Measurements from ENCODE around the gene IFITM1.
"Not testable (repeated sequence)": the region's sequence is repeated elsewhere in the genome, so short reads cannot be mapped to it uniquely, and the experiment has no call there.

The IFITM1 gene

GRCh38 chr11:283405-284104 is 30.3 kb upstream of the IFITM1 start:
- no peak for DNase-seq

GRCh38 chr11:284105-285020 is 29.5 kb upstream of the IFITM1 start:
- no peak for DNase-seq

DNA sequence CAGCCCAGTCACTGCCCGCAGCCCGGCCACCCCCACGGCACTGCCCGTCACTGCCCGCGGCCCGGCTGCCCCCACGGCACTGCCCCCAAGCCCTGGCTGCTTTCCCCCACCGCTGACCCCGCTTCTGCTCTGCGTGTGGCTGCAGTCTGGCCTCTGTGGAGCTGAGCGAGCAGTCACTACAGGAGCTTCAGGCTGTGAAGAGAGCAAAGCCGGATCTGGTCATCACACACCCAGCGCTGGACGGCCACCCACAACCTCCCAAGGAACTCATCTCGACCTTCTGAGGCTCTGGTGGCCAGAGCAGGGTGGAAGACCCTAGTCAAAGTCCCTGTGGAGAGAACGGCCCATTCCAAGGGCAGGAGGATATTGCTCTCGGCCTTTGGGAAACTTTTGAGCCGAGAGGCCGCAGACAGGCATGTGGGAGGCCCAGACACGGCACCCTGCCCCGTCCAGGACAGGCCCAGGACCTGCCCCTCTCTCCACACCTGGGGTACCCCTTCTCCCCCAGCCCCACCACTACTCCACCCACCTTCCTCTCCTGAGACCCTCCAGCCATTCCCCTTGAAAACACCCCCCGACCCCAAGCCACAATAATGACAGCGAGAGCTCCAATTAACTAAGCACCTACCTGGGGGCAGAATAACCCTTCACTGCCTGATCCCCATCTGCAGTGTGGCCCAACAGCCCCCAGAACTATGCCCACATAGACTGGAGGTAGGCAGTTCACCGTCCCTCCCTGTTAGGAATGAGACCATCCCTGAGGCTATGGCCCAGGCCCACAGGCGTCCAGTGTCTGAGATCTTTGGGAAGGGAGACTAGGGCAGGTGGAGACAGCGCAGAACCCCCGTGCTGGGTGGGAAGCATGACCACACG is 28.6 kb upstream of the IFITM1 start:
- no peak for DNase-seq

GRCh38 chr11:285894-286220 is 28.0 kb upstream of the IFITM1 start:
- no peak for DNase-seq

- DNase-seq, result not testable (repeated sequence)
Measured at GRCh38 chr11:286977-287820, 26.6 kb upstream of the IFITM1 start.

DNA sequence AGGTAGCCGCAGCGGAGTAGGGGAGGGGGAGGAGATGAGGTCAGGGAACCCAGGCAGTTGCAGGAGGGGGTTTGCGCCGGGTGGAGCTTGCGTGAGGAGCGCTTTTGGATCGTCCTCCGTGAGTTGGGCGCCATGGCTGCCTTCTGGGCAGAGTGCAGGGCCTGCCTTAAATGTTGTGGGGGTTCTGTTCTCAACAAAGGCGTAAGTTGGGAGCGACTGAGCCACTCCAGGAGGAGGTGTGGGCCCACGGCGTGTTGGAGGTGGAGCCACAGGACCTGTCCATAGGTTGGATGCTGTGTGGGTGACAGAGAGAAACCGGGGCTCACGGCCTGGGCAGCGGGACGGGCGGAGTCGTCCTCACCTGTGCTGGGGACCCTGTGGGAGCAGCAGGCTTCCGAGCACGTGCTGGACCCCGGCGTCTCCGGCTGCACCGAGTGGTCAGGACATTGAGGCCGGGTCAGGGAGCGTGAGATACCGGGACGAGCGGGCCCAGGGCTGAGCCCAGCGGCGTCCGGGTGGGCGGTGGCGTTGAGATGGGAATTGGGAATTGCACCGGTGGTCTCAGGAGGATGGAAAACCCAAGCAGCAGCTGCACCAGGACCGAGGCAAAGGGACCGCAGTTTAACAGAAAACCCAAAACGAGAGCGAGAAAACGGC is 25.9 kb upstream of the IFITM1 start:
- DNase-seq, result no peak

DNA sequence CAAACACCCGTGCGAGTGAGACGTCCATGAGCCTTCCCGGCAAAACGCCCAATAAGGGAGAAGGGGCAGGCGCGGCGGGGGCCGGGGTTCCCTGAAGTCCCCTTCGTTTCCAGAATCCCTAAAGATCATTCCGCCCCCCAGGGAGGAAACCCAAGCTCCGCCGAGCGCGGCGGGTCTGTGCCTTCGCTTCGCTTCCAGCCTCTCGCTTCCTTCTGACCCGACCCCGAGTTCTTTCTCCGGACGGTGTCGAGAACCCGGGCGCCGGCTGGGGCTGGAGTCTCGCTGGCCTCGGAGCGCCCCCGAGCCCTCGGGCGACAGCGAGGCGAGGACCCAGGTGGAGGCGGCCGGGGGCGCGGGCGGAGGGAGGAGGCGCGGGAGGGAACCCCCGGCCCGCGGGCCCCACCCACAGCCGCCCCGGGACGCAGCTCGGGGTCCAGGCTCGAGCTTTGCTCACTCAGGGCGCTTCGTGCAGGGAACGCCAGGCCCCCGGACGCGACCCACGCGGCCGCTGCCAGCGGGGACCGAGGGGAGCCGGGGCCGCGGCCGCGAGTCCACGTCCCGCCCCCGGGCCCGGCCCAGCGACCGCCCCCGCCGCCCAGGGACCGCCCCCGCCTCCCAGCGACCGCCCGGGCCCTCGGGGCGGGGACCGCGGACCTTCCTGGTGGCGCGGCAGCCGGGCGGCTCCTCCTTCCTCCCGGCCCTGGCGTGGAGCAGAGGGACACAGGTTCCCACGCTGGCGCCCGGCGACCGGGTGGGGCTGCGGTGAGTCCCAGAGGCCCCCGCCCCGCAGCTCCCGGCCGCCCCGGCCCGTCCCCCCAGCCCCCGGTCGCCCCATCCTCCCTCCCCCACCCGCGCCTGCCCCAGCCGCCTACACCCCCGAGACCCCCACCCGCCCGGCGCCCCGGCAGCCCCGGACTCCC is 25.1 kb upstream of the IFITM1 start, which contains the start of gene PGGHG:
Gene PGGHG, plus strand, starts transcription at position 649 of the 920 bp plus-strand sequence. CDS start 691 bp downstream, outside the sequence.
- DNase-seq, result no peak

DNA sequence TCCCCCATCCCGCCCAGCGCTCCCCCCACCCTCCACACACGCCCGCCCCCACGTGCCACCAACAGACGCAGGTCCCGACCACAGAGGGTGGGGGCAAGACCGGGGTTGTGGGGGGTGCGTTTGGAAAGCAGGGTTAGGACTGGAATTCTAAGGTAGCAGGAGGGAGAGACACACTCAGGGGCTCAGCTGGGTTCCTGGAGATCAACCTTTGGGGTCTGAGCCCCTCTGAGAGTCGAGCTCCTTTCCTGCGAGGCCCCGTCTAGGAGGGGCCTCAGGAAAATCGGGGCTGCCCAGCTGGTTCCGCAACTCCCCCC is 24.5 kb upstream of the IFITM1 start:
- no peak for DNase-seq

- no peak for DNase-seq
Measured at GRCh38 chr11:289712-290620, 23.9 kb upstream of the IFITM1 start.

DNA sequence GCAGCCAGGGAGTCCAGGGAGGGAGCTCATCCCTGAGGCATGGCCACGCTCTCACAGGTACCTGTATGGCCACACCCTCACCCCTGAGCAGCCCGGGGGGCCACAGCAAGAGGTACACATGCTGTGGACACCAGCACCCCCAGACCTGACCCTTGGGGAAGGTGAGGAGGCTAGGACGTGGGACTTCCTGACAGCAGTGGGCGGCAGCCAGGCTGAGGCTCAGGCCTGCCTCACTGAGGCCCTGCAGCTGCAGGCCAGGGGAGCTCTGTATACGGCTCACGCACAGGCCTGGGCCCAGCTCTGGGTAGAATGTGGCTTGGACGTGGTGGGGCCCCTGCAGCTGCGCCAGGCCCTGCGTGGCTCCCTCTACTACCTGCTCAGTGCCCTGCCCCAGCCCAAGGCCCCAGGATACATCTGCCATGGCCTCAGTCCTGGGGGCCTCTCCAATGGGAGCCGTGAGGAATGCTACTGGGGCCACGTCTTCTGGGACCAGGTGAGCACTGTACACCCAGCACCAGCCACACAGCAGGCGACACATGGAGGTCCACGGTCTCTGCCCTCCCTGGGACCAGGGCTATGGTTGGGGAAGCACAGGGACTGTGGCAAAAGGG is 23.1 kb upstream of the IFITM1 start:
- no peak for DNase-seq

DNA sequence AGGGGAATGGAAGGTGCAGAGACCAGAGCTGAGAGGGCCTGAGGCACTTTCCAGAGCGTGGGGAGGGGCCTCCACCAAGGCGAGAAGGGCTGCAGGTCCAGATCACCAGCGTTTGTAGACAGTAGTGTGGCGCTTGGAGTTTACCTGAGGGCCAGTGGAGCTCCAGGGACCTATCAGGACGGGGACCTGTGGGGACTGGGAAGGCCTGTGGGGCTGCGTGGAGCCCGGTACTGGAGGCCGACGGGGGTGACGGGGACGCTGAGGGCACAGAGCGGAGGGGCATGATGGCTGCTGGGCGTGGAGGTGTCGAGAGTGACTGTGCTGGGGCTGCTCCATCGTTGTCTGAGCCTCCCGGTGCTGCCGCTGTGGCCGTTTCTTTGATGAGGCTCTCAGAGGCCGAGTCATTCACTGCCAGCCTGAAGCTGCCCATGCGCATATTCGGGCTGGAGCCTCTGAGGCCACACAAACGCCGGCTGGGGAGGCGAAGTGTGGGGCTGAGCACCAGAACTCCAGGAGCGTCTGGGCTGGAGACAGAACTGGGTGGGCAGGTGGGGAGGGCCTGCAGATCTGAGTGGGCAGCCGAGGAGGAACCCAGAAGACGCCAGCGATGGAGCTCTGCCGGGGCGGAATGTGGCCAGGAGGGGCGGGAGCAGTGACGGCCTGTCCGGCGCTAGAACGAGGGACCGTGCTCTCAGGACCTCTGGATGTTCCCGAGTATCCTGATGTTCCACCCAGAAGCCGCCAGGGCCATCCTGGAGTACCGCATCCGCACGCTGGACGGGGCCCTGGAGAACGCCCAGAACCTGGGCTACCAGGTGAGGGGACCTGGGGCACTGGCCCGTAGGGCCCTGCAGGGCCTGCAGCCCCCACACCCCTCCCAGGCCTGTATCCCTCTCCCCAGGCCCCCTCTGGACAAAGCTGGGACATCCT is 22.3 kb upstream of the IFITM1 start:
- DNase-seq, result no peak

- DNase-seq, result no peak
Measured at GRCh38 chr11:292211-293121, 21.4 kb upstream of the IFITM1 start.

- DNase-seq, result no peak
Measured at GRCh38 chr11:293271-293851, 20.5 kb upstream of the IFITM1 start.

DNA sequence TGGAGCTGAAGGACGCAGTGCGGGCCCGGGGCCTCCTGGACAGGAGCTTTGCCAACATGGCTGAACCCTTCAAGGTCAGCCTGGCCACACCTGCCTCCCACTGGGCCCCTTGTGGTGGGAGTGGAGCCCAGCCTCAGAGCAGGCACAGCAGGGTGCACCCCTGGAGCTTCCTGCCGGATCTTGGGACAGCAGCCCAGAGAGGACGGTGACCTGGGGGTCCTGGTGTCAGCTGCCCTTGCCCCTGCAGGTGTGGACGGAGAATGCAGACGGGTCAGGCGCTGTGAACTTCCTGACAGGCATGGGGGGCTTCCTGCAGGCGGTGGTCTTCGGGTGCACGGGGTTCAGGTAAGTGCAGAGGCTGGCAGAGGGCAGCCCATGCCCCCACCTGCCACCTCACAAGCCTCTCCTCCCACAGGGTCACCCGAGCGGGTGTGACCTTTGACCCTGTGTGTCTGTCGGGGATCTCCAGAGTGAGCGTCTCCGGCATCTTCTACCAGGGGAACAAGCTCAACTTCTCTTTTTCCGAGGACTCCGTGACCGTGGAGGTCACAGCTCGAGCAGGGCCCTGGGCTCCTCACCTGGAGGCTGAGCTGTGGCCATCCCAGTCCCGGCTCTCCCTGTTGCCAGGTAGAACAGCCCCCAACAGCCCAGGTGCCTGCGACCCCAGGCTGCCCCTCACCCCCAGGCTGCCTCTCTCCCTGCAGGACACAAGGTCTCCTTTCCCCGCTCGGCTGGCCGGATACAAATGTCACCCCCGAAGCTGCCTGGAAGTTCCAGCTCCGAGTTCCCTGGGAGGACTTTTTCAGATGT is 19.8 kb upstream of the IFITM1 start:
- no peak for DNase-seq

- DNase-seq, result no peak
Measured at GRCh38 chr11:294780-295179, 19.1 kb upstream of the IFITM1 start.

Measured in NCI-H510A treated with DMSO at 0.1 percent for 48 hours (cell line).